ENCODE results near the gene ATP5IF1.
A peak's percentile ranks its signal among the peaks of the same experiment; 100 is the strongest.

The ATP5IF1 gene

GRCh38 chr1:28235755-28236655, at the start of gene ATP5IF1:
ATP5IF1 (plus strand) TSS chr1:28236124; CDS start chr1:28236184, 60 bp downstream.
- DNase-seq = peak; percentile 95

DNA sequence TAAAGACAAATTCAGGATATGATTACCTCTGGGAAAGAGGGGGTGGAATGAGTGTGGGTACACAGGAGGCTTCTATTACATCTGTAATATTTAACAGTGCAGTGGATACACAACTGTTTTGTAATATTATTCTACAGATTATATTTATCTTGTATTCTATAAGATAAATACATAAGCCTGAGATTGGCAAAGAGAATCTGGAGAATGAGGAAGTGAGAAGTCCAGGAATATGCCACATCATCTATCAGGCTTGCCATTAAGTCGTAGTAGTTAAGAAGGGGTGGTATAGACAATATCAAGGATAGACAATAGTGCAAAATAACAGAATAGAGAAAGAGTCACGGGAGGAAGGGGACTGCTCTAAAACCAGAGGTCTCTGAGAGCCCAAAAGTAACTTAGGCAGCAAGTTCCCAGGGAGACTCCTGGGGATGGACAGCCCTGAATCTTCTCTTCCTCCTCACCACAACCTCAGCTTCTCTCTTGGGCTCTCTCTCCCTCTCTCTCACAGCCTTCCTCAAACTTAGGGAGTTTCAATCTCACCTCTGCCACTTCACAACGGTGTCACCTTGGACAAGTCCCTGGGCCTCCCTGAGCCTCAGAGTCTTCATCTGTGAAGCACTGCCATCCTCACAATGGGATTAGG, 45.5 kb upstream of the ATP5IF1 start:
- no peak for DNase-seq

GRCh38 chr1:28190996-28191645, 44.8 kb upstream of the ATP5IF1 start:
- no peak for DNase-seq

- peak; percentile 49 for DNase-seq
Measured at GRCh38 chr1:28193701-28194161, 42.2 kb upstream of the ATP5IF1 start.

- peak; percentile 57 for DNase-seq
Measured at GRCh38 chr1:28194326-28195035, 41.4 kb upstream of the ATP5IF1 start.

DNA sequence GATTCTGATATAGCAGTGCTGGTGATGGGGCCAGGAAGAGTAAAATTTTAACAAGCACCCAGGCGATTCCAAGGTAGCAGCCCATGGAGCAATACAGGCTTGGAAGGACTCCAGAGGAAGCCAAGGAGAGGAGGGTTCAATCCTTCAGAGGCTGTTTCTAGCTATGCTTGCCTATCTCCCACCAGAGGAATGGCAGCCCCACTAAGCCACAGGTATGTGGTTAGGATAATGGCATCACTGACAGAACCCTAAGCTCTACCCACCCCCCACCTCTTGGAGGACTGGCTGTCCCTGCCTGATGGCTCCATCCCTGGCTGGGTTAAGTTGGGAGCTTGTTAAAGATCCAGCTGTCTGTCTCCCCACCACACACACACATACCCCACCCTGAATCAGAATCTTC, 40.1 kb upstream of the ATP5IF1 start:
- DNase-seq = no peak

DNA sequence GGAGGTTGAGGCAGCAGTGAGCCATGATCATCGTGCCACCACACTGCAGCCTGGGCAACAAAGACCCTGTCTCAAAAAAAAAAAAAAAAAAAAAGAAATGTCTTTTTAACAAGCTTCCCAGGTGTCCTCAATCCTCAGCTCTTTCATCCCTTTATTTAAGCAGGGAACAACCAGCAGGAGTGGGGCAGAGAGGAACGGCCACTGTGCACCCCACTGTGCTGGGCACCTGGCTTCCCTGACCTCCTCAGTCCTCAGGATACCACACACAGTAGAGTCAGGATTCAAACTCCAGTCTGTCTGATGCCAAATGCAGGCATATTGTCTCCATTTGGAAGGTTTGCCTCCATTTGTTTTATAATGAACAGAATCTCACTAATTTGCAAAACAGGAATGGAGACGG, 39.6 kb upstream of the ATP5IF1 start:
- no peak for DNase-seq

GRCh38 chr1:28197682-28198415, 38.1 kb upstream of the ATP5IF1 start:
- DNase-seq = no peak

DNA sequence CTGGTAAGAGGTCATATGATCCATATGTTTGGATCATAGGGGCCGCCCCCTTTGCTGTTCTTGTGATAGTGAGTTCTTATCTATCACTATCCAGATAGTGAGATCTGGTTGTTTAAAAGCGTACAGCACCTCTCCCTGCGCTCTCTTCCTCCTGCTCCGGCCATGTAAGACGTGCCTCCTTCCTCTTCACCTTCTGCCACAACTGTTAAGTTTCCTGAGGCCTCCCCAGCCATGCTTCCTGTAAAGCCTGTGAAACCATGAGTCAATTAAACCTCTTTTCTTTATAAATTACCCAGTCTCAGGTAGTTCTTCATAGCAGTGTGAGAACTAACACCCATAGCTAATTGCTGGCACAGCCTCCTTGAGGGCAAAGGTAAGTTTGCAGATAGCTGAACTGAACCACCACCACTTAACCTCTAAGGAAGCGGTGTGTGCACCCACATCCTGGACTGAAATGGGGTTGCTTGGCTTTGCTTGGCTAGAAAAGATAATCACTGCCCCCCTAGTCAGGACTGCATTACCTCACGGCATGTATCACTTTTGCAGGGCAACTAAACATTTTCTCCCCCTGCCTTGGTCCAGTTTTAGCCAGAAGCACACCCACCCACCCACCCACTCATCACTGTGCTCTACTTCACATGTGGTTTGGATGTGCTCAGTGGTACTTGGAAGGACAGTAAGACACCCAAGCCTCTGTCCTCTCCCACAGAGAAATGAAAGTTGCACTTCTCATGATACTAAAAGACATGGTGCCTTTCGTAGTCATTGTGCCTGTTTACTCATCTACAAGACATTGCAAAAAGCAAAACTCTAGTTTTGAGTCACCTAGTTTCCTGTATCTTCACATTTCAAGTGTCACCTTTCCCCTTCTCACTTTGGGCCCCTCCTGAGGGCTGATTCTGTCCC, 36.3 kb upstream of the ATP5IF1 start:
- DNase-seq = peak; percentile 87

DNA sequence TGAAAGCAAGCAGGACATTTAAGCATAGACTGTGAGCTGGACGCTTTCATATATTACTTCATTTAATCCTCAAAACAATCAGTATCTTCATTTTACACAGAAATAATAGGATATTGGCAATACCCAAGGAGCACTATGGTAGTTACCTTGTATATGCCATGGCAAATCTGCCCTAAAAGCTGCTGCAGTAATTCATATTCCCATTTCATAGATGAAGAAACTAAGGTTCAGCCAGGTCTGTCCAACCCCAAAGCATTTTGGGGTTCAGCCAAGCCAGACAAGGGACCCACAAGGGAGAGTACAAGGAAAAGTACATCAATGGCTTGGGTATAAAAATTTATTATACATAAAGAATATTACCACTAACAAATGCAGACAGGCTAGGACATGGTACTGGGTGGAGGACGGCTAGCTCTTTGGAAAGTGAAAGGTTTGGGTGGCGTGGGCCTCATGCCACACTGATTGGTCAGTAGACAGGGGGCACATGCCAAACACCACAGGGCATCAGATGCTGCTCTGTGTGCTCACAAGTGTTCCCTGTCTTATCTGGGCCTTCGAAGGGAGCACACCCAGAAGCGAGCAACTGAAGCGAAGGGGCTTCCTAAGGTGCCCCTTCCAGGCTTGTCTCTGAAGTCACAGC, 35.6 kb upstream of the ATP5IF1 start:
- DNase-seq = no peak

DNA sequence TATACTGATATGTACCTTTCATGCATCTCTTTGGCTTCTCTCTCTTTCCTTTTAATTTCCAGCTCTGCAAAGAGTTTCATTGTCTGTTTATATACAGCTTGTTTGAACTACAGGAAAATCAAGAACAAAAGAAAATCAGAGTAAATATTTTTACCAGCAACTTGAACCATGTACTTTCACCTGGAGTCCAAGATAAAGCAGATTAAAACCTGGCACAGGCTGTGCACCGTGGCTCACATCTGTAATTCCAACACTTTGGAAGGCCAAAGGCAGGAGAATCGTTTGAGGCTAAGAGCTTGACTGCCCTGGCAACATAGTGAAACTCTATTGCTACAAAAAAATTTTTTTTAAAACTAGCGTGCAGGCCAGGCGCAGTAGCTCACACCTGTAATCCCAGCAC, 30.7 kb upstream of the ATP5IF1 start:
- DNase-seq = no peak

GRCh38 chr1:28208818-28209441, 27.0 kb upstream of the ATP5IF1 start:
- peak; percentile 39 for DNase-seq

- DNase-seq = no peak
Measured at GRCh38 chr1:28209700-28210099, 26.2 kb upstream of the ATP5IF1 start.

DNA sequence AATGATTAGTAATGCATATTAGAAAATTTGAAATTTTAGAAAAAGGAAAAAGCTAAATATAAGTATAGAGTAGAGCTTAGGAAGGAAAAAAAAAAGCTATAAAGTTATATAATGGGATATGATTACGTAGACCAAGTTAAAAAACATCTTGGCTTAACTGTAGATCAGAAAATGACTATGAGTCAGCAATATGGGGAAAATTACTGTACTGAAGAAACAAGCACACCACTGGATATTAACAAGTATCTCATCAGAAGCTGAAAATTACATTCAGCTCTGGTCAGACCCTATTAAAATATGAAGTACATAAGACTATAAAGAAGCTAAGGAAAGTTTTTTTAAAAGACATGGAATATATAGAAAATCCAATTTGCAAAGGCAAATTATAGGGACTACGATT, 22.6 kb upstream of the ATP5IF1 start:
- no peak for DNase-seq

DNA sequence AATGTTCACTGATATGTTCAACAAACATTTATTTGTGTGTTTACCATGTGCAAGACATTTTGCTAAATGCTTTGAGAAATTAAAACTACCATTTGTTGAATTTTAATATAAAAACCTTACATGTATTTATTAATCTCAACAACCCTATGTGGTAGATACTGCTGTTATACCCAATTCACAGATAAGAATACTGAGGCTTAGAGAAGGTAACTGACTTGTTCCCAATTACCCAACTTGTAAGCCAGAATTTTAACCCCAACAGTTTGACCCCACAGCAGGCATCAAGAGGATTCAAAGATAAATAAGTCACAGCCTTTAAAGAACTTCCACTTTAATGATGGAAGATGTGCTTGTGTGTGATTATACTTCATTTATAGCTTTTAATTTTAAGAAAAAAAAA, 6.8 kb upstream of the ATP5IF1 start:
- no peak for DNase-seq

DNA sequence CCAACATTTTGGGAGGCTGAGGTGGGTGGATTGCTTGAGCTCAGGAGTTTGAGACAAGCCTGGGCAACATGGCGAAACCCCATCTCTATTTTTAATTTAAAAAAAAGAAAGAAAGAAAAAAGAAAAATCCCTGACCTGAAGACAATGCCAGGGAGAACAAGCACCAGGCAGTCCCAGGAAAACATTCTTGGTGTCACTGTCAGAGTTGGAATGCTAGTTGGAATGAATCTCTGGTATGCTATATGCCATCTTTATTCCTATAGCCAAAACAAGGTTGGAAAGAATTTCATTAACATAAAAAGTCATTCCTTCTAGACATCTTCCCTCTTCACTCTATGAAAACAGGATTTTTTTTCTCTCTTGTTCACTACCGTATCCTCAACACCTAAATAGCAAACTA, 5.9 kb upstream of the ATP5IF1 start:
- DNase-seq = no peak

GRCh38 chr1:28232558-28233263, 3.2 kb upstream of the ATP5IF1 start, which contains the start of gene DNAJC8:
DNAJC8 (minus strand) TSS chr1:28233029; CDS start chr1:28232998, 31 bp downstream.
- DNase-seq = peak; percentile 91

DNA sequence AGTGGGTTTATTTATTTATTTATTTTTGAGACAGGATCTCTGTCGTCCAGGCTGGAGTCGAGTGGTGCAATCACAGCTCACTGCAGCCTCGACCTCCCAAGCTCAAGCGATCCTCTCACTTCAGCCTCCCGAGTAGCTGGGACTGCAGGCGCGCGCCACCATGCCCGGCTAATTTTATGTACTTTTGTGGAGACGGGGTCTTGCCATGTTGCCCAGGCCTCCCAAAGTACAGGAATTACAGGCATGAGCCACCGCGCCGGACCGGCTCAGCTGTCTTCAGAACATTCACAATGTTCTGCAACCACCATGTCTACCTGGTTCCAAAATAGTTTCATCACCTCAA, 2.7 kb upstream of the ATP5IF1 start:
- DNase-seq = no peak

GRCh38 chr1:28236656-28237322, 865 bp downstream of the ATP5IF1 start:
- DNase-seq = no peak
